ENCODE results near the gene ARFGEF2. TPM values are rescaled to one million over a fixed set of nuclear protein-coding genes. Genes with fewer than 3 reads are reported as not detected.

The ARFGEF2 gene
- total RNA-seq, 1 experiment from 2014 or later, result 22.2 TPM

DNA sequence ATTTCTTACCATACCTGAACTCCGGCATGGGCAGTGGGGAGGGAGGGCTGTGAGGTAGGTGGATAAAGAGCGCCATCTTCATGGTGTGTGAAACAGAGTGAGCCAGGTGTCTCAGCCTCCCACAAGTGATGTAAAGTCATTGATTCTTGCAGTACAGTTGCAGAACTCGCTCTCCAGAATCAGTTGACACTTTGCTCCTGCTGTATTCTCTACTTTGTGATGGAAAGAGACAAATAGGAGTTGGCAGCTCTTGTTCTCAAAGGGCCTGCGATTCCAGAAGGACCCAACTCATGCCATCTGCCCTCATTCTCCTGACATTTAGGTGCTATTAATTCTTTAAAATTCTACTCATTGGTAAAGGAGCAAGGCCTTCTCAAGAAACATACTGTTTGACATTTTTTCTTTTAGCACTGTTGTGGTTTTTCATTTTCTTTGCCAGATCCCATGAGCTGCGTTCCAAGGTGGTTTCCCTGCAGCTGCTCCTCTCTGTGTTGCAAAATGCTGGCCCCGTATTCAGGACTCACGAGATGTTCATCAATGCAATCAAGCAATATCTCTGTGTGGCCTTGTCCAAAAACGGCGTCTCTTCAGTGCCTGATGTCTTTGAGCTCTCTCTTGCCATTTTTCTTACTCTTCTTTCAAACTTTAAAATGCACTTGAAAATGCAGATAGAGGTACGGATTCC lies 49.3 kb downstream of the ARFGEF2 start:
- peak; percentile 31; the same call in 1 of the 2 replicates for TF ChIP-seq RAD21 (IDR thresholded peaks at IDR 0.05; ENCODE audit: low read depth)
- TF ChIP-seq EZH2 (IDR thresholded peaks at IDR 0.05), result no peak
- no peak for TF ChIP-seq EZH2phosphoT487 (IDR thresholded peaks at IDR 0.05; ENCODE audit: borderline replicate concordance)
- no peak for TF ChIP-seq ZNF274 (IDR thresholded peaks at IDR 0.05; ENCODE audit: low read depth, low read length)
- no peak for TF ChIP-seq JUND (IDR thresholded peaks at IDR 0.05)
- TF ChIP-seq POLR2A (IDR thresholded peaks at IDR 0.05; ENCODE audit: borderline replicate concordance, extremely low read depth, insufficient read depth, insufficient read length), result no peak
- TF ChIP-seq REST (IDR thresholded peaks at IDR 0.05; ENCODE audit: low read depth), result no peak
- no peak for TF ChIP-seq EGR1 (IDR thresholded peaks at IDR 0.05; ENCODE audit: low read depth)
- TF ChIP-seq CEBPB (IDR thresholded peaks at IDR 0.05; ENCODE audit: low read depth), result no peak
- H3K4me1 ChIP-seq (ENCODE audit: control insufficient read depth in 1 of 2, insufficient read depth in 2 of 2, low read length in 2 of 2), result no peaks in the 10 kb centered on the region
- peaks cover 18 to 21% of the 10 kb centered on the region in 2 experiments; a peak in 3 of 4 replicates for H3K36me3 ChIP-seq (ENCODE audit: control insufficient read depth in 1 of 2, insufficient read depth in 2 of 2, low read length in 2 of 2)
- intact Hi-C loops (cut with micrococcal nuclease), result no loop called here
- no peak overlapping the region for H3K4me3 ChIP-seq (replicated peaks in 1 of 2; ENCODE audit: low read depth in 1 of 2, low read length in 2 of 2)
- ATAC-seq (no peak), DNase-seq (ENCODE audit: low read depth, low spot score) (no peak)
- no peak overlapping the region for H3K4me2 ChIP-seq (ENCODE audit: low read length)
- RAD21 ChIA-PET (ENCODE audit: low non-redundant PET in 1 of 2, low total read pairs in 2 of 2, uncharacterized antibody in 2 of 2, unreplicated experiment in 2 of 2), result no interaction called here
- H3K27me3 ChIP-seq (ENCODE audit: insufficient read depth, low read length), result no peaks in the 10 kb centered on the region
- POLR2A ChIA-PET, result no interaction called here
- CTCF ChIA-PET, result no interaction called here
- H3K9me2 ChIP-seq (ENCODE audit: insufficient read depth), result no peaks in the 10 kb centered on the region
- BruUV-seq (replicated peaks), result no TSS peak
- no peak overlapping the region for H3K27ac ChIP-seq (ENCODE audit: low read depth, low read length)
- no peak overlapping the region for H3K9ac ChIP-seq (ENCODE audit: low read length)
- no peak overlapping the region for H2AFZ ChIP-seq (ENCODE audit: low read depth, low read length, poor library complexity, severe bottlenecking)
- no peaks in the 10 kb centered on the region for H3K9me3 ChIP-seq (ENCODE audit: control insufficient read depth in 1 of 2, insufficient read depth in 1 of 2, low read depth in 1 of 2, low read length in 2 of 2)
- H4K20me1 ChIP-seq (ENCODE audit: insufficient read depth), result no peaks in the 10 kb centered on the region; the same call in 1 of the 2 replicates
- H3K79me2 ChIP-seq (ENCODE audit: insufficient read depth, low read length), result no peaks in the 10 kb centered on the region
